HPDE6-E6E7 (cell line): ENCODE results near the gene DIP2A.
"Not testable (repeated sequence)": the region's sequence is repeated elsewhere in the genome, so short reads cannot be mapped to it uniquely, and the experiment has no call there.

ENCODE experiments used
- DNase-seq: peaks from one replicate; pipeline ENCODE4 v3.0.0; 2011; ENCODE audit warnings: missing footprints; ENCODE audit errors: extremely low spot score

The DIP2A gene

DNA sequence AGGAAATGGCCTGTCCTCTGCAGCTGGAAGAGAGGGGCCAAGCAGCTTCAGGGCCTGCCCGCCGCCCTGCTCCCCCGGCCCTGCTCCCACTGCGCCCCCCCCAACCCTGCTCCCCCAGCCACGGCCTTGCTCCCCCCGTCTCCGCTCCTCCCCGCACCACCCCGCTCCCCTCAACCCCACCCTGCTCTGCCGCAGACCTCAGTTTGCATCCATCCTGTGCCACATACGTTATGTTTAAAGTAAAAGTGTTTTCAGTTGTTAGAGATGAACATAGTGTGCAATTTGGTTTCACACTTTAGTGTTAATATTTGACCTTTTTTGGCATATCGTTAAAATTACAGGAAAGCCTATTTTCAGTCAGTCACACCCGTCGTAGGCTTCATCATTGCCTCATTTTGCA is 34.1 kb upstream of the DIP2A start:
- DNase-seq, result no peak

DNA sequence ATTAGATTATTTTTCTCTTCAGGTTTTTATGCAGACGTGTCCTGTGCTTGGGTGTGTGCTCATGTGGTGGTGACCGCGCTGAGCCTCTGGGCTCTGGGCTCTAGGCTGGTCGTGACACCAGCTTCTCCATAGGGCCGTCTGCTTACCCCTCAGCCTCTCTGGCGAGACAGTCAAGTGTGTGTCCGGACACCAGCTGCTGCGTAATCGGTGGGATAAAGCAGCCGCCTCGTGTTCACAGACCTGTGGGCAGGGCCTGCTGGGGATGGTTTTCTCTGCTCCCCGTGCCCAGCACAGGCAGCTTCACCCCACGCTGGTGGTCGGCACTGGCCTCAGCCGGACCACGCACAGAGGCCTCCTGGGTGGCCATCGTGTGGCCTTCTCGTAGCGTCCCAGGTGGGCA is 33.6 kb upstream of the DIP2A start:
- DNase-seq, result no peak

DNA sequence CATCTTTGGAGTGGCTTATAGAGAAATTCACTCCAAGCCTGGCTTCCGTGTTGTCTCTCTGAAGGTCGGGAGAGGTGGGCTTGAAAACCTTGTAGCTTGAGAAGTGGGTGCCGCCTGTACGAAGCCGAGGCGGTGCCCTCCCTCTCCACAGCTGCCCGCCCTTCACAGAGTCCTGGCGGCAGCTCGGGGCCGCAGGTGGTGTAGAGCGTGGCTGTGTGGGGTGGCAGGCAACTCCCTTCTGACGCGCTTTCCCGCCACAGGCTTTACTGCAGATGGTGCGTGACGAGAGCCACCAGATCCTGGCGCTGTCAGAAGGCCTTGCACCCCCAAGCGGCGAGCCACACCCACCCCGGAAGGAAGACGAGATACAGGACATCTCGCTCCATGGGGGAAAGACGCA is 33.1 kb upstream of the DIP2A start:
- DNase-seq, result no peak

DNA sequence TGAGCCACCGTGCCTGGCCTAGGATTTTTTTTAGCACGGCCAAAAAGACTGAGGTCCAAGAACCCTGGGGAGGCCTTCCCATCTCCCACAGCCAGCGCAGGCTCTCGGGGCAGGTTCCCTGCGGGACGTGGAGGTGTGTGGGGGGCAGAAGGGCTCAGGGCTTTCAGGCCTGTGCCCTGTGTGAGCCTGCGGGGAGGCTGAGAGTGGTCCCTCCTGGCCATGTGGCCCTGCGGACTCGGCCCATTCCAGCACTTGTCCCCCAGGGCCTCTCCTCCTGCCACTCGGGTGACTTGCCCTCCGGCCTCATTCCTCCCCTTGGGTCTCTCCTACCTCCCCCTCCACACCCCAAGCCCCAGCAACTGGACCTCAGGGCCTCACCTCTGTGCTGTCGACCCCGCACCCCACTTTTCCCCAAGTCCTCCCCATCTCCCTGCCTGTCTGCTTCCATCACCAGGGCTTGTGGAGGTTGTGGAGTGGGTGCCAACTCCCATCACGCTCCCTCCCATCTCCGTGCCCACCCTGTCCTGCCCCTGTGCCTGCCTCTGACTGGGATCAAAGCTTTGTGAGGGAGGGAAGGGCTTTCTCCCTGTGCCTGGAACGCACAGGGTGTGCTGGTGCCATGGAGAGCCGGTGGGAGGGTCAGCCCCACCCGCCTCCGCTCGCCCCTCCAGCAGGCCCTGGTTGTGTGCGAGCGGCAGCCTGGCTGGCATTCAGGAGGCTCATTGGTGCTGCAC is 32.2 kb upstream of the DIP2A start:
- DNase-seq, result no peak

DNA sequence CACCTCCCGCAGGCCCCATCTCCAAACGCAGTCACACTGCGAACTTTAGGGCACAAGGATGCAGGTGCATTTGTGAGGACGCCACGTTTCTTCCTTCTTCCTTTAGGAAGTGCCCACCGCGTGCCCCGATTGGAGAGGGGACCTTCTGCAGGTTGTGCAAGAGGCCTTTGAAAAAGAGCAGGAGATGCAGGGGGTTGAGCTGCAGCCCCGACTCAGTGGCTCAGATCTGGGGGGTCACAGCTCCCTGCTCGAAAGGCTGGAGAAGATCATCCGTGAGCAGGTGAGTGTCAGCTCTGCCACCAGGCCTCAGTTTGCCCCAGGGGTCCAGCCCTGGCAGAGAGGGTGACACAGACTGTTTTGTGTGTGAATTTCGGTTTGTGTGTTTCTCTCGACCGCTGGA is 31.2 kb upstream of the DIP2A start:
- no peak for DNase-seq

DNA sequence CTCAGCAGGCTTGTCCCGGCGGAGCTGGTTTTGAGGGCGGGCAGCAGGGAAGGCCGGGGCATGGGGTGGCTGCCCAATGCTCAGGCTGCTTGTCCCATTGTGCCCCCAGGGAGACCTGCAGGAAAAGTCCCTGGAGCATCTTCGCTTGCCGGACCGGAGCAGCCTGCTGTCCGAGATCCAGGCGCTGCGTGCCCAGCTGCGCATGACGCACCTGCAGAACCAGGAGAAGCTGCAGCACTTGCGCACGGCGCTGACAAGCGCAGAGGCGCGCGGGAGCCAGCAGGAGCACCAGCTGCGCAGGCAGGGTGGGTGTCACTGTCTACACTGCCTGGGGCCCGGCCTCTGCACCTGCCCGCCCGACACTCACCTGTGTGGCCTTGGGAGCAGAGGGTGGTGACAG is 30.4 kb upstream of the DIP2A start:
- no peak for DNase-seq

DNA sequence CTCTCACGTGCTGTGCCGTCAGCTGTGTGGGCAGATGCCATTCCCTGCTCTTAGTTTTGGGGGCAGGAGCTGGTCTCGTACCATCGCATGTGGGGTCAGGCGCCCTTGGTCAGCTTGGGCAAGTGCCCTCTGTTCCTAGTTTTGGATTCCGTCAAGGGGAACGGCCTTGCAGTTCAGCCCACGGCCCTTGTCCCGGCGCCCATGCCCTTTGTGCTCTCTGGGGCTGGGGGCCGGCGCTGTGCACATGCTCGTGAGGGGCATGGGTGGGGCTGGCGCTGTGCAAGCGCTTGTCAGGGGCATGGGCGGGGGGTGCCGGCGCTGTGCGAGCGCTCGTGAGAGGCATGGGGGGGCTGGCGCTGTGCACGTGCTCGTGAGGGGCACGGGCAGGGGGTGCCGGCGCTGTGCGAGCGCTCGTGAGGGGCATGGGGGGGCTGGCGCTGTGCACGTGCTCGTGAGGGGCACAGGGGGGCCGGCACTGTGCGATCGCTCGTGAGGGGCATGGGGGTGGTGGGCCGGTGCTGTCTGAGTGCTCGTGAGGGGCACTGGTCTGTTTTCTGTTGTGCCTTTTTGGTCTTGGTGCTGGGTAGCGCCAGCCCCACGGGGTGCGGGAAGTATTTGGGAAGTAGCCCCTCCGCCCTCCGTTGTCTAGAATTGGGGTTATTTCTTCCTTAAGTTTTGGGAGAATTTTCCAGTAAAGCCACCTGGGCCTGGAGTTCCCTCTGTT is 29.5 kb upstream of the DIP2A start:
- no peak for DNase-seq

DNA sequence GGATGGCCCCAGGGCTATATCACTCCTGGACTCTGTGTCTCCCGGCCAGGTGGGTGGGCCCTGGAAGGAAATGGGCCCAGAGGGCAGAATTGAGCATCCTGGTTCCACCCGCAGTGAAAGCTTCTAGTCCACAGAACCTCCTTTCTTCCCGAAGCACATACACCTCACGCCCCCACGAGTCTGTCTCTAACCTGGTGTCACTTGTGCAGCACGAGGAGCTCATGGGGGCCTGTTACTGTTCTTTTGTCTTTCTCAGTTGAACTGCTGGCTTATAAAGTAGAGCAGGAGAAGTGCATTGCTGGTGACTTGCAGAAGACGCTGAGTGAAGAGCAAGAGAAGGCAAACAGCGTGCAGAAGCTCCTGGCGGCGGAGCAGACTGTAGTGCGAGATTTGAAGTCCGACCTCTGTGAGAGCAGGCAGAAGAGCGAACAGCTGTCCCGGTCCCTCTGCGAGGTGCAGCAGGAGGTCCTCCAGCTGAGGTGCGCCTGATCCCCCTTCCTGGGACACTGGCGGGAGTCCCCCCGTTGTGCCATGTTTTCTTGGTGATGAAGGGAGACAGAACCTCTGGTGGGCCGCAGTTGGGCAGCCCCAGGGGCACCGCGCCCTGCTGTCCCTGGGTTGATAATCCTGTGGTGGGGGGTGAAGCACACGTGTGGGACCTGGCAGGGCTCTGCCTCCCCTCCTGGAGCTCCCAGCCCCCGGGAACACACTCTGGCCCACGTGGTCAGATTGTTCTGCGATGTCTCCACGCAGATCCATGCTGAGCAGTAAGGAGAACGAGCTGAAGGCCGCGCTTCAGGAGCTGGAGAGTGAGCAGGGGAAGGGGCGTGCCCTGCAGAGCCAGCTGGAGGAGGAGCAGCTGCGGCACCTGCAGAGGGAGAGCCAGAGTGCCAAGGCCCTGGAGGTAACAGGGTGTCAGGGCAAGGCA is 28.7 kb upstream of the DIP2A start:
- no peak for DNase-seq

DNA sequence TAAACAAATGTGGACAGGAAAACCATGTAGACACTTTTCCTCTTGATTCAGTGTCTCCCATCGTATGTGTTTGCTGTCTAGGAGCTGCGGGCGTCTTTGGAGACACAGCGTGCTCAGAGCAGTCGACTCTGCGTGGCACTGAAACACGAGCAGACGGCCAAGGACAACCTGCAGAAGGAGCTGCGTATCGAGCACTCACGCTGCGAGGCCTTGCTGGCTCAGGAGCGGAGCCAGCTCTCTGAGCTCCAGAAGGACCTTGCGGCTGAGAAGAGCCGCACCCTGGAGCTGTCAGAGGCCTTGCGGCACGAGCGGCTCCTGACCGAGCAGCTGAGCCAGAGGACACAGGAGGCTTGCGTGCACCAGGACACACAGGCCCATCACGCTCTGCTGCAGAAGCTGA is 27.2 kb upstream of the DIP2A start:
- DNase-seq, result no peak

DNA sequence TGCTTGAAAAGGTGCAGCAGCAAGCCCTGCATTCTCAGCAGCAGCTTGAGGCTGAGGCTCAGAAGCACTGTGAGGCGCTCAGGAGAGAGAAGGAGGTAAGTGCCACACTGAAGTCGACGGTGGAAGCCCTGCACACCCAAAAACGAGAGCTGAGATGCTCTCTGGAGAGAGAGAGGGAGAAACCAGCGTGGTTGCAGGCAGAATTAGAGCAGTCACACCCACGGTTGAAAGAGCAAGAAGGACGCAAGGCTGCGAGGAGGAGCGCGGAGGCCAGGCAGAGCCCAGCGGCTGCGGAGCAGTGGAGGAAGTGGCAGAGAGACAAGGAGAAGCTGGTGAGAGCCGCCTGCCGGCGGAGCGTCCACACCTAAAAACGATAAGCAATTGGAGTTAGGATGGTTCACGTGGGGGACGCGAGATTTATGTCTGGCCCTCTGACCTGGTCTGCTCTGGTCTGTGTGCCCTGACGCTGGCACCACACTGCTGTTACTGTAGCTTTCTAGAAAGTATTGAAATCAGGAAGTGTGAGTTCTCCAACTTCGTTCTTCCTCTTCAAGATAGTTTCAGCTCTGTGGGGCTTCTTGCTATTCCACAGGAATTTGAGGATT is 26.7 kb upstream of the DIP2A start:
- DNase-seq, result no peak

DNA sequence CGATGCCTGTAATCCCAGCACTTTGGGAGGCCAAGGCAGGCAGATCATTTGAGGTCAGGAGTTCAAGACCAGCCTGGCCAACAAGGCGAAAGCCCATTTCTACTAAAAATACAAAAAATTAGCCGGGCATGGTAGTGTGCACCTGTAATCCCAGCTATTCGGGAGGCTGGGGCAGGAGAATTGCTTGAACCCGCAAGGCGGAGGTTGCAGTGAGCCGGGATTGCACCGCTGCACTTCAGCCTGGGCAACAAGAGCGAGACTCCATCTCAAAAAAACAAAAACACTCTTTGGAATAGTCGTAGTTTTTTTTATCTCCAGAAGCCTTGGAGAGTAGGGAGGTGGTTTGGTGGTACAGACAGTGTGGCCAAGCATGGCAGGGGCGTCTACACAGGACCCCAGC is 25.6 kb upstream of the DIP2A start:
- DNase-seq, result not testable (repeated sequence)

DNA sequence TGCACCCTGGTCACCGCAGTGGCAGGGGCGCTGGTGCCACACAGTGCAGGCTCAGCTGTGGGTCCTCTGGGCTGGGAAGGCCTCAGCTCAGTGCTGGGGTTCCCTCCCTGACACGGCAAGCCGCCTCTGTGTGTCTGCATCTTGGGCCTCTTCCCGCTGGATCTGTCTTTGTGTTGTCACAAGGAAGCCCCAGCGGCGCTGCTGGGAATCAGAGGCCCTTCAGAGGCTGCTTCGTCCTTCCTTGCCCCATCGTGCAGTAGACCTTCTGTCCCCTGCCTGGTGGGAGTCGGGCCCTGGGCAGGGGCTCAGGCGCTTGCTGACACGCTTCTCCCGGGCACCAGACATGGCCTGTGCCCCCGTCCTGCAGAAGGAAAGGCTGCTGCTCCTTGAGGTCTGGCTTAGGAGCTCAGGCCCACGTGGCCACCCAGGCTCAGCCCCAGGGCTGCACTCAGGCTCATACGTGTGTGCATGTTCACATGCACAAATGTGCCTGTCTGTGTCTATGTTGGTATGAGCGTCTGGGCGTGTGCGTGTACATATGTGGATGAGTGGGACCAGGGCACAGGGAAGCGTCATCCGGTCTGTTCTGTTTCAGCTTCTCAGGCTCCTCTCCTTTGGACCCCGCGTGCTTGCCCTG is 24.3 kb upstream of the DIP2A start:
- DNase-seq, result no peak

DNA sequence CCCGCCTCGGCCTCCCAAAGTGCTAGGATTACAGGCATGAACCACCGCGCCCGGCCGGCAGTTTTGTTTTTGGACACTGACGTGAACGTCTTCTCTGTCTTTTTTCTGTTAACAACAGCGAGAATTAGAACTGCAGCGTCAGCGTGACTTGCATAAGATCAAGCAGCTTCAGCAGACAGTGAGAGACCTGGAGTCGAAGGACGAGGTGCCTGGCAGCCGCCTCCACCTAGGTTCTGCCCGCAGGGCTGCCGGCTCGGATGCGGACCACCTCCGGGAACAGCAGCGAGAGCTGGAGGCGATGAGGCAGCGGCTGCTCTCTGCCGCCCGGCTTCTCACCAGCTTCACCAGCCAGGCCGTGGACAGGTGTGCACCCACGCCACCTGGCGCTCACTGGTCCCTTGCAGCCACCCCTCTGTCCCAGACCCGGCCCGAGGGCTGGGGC is 22.9 kb upstream of the DIP2A start:
- DNase-seq, result no peak

DNA sequence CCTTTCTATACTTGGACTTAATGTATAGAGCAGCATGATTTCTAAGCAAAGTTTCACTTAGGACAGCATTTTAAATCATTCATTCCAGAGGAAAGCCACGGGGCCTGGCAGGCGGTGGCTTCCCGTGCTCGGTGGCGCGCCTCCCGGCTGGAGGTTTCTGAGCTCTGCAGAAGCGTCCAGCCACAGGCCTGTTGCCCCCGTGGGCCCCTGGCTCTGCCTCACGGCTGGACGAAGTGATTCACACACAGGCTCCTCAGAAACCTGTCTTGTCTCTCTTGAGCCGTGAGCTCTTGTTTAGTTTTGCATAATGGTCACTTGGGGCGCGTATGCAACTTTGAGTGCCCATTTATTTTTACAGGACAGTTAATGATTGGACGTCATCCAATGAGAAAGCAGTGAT is 22.1 kb upstream of the DIP2A start:
- no peak for DNase-seq

DNA sequence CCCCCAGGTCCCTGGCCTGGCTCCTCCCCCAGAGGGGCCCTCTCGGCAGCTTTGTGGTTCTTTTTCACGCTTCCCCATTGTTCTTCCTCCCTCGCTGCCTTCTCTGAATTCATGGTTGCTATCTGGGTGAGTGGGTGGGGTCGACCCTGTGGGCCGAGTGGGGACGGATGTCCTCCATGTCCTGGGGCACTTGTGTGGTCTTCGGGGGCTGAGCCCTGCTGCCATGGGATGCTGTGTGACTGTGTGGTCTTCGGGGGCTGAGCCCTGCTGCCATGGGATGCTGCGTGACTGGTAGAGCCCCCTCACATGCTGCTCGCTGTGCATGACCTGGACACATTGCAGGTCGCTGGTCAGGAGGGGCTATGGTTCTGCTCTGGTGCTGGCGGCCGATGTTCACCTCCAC is 21.6 kb upstream of the DIP2A start:
- DNase-seq, result no peak

DNA sequence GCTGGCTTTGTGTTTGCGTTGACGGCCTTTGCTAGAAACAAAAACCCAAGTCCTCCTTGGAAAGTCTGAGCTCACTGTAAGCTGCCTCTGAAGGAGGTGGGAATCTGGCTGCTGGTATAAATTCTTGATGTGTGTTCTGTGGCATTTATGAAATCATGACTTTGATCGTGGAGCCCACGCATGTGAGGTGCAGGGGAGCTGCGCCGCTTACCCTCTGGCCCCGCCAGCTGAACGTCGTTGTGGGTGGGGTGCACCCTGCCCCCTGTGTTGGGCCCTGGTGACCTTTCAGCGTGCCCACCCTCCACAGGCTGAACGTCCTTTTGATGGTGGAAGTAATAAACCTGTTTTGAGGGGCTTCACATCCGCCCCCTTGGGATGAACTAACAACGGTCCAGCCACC is 21.2 kb upstream of the DIP2A start:
- DNase-seq, result no peak

DNA sequence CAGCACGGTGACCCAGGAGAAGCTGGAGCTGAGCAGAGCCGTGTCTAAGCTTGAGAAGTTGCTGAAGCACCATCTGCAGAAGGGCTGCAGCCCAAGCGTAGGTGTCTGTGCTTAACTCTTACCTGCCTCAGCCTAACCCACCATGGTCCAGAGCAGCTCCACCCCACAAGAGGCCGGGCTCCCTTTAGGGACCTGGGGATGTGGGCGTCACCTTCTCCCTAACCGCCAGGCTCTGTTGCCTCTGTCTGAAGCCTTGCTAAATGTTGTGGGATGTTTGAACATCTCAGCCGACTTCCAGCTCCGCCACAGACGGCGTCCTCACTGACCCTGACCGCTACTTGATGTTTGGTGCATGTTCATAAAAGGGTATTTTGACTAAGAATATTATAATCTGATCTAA is 20.4 kb upstream of the DIP2A start:
- no peak for DNase-seq

DNA sequence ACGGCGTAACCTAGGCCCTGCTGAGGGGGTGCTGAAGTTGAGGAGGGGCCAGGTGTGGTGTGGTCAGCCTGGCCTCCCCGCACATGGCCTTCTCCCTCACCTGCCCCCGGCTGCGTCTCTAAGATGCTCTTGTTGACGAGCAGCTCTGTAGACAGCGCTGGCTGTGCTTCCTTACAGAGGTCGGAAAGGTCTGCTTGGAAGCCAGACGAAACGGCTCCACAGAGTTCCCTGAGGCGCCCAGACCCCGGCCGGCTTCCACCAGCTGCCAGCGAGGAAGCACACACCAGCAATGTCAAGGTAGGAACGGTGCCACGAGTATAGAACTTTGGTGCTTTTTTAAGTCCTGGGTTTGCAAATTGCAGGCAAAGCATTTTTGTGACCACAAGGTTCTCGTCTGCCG is 18.8 kb upstream of the DIP2A start:
- DNase-seq, result no peak

DNA sequence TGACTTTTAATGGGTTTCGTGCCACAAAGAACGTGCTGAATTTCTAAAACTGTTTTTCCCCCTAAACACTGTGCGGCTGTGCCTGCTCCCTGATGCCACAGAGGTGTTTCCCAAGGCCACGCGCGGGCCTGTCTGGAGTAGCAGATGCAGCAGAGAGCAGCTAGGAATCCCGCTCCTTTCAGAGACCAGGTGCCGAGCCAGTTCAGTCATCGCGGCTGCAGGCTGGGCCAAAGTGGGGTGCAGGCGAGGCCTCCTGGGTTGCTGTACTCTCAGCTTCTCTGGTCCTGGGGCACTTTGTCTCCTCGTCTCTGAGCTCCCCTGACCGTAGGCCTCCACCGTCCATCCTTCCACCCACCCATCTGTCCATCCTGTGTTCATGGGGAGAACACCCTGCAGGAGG is 17.4 kb upstream of the DIP2A start:
- no peak for DNase-seq

DNA sequence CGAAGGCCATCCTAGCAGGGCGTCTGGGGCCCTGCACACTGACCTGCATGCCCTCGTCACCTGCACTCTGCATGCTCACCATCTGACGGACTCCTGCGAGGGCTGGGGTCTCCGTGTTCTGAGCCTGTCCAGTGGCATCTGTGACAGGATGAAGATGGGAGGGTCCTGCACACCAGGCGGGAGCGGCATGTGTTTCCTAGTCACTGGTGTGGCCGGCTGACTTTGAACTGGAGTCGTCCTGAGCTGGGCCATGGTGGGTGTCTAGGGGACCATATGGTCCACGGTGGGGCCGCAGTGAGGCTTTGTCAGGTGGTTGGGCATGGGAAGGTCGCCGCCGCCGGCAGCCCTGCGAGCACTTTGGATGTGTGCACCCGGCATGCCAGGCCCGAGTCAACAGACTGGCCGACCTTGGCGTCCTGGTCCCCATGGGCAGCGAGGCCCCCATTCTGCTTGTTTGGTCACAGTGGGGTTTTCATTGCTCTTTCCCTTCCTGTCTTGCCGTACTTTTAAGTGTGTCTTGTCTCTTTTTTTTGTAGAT is 16.7 kb upstream of the DIP2A start:
- no peak for DNase-seq

DNA sequence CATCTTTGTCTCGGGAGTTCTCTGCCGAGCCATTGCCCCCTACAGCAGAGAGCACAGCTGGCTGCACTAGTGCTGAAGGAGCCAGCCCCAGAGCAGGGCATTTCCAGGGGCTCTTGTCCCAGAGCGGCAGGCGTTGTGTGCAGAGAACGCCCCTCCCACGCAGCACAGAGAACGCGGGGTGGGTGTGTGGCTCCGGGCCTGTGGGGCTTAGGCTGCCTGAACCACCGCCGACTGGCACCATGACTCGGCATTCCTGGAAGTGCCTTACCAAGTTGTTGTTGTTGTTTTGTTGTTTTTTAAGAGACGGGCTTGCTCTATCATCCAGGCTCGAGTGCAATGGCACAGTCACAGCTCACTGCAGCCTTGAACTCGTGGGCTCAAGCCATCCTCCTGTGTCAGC is 15.8 kb upstream of the DIP2A start:
- DNase-seq, result no peak
